NB4 (cell line): Measurements from ENCODE around the gene SEL1L3.

Source experiments
- DNase-seq: peaks from one replicate; pipeline ENCODE4 v3.0.0; 2010; ENCODE audit warnings: low read depth
- H3K4me3 ChIP-seq: one replicate; pipeline ENCODE4 v1.5.1; 2011; ENCODE audit warnings: mild to moderate bottlenecking, low read depth, low read length, moderate library complexity
- CTCF ChIP-seq: IDR thresholded peaks from one replicate; pipeline ENCODE4 v1.5.1; 2012; ENCODE audit warnings: low read depth, low read length
- MAX ChIP-seq: IDR thresholded peaks from 2 replicates; pipeline ENCODE4 v1.6.1; 2011; ENCODE audit warnings: low read depth, low read length
- MYC ChIP-seq: IDR thresholded peaks from 2 replicates; pipeline ENCODE4 v1.6.1; 2011; ENCODE audit warnings: low read depth, low read length
- POLR2A ChIP-seq: IDR thresholded peaks from 2 replicates; pipeline ENCODE4 v1.6.1; 2011; ENCODE audit warnings: mild to moderate bottlenecking; ENCODE audit not compliant: insufficient read length; ENCODE audit errors: extremely low read depth

The SEL1L3 gene

GRCh38 chr4:25810461-25811373, 52.1 kb downstream of the SEL1L3 start:
- no peak overlapping the region for H3K4me3 ChIP-seq
- no peak for DNase-seq
- TF ChIP-seq MAX = no peak
- no peak for TF ChIP-seq CTCF
- TF ChIP-seq MYC = no peak
- TF ChIP-seq POLR2A = no peak

GRCh38 chr4:25809996-25810395, 52.8 kb downstream of the SEL1L3 start:
- H3K4me3 ChIP-seq = no peak overlapping the region
- DNase-seq = no peak
- TF ChIP-seq CTCF (no peak), MAX (no peak), POLR2A (no peak), MYC (no peak)

GRCh38 chr4:25807102-25807728, 55.6 kb downstream of the SEL1L3 start:
- TF ChIP-seq MYC = no peak
- no peak for TF ChIP-seq MAX
- no peak for TF ChIP-seq CTCF
- no peak for TF ChIP-seq POLR2A
- no peak for DNase-seq
- no peak overlapping the region for H3K4me3 ChIP-seq

- TF ChIP-seq POLR2A (no peak), MAX (no peak), CTCF (no peak), MYC (no peak)
- DNase-seq = no peak
- no peak overlapping the region for H3K4me3 ChIP-seq
These were observed 57.4 kb downstream of the SEL1L3 start for GRCh38 chr4:25805255-25805860.

- TF ChIP-seq MYC = no peak
- no peak for TF ChIP-seq POLR2A
- TF ChIP-seq CTCF = no peak
- no peak for TF ChIP-seq MAX
- DNase-seq = no peak
- H3K4me3 ChIP-seq = no peak overlapping the region
These were observed 59.0 kb downstream of the SEL1L3 start for GRCh38 chr4:25803720-25804225.
